Astrocyte (in vitro differentiated cells and primary cell): Measurements from ENCODE around the gene CHDH.

Experiments used
- CTCF ChIP-seq: IDR thresholded peaks from 2 replicates; pipeline ENCODE4 v1.5.1; 2011; ENCODE audit warnings: low read depth, mild to moderate bottlenecking, inconsistent platforms, low read length, moderate library complexity; ENCODE audit not compliant: insufficient read depth
- EZH2 ChIP-seq: IDR thresholded peaks from 2 replicates; pipeline ENCODE4 v1.6.1; 2012; ENCODE audit warnings: mild to moderate bottlenecking, low read length, inconsistent platforms; ENCODE audit not compliant: insufficient read depth

- no peak for TF ChIP-seq CTCF
- no peak for TF ChIP-seq EZH2
Observed at GRCh38 chr3:53775018-53775417, 71.2 kb downstream of the CHDH start.
